Measurements from ENCODE around the gene NFS1.

NFS1 gene

DNA sequence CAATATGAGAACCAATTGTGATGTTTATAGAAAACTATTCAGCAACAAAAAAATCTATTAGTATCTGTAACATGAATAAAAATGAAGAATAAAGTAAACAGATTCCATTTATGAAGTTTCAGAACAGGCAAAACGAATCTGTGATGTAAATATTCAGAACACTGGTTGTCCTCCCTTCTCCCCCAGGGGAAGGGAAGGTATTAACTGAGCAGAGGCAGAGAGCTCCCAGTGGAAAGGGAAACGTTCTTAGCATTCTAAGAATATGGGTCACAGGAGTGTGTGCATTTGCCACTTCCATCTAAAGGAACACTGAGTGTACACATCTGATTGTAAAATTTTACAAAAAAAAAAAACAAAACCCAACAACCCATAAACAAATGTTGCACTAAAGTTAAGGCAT is 60.4 kb downstream of the NFS1 start:
- Histone ChIP-seq H3K27ac (ENCODE audit: low read length) (no peak overlapping the region), H3K27me3 (replicated peaks; ENCODE audit: insufficient read depth, low read length) (no peaks in the 10 kb centered on the region), H2AFZ (ENCODE audit: low read length) (no peak overlapping the region), H3F3A (ENCODE audit: insufficient read depth, low read length) (no peaks in the 10 kb centered on the region), H3K9me2 (replicated peaks; ENCODE audit: insufficient read depth, low read length) (no peaks in the 10 kb centered on the region), H3K9me3 (replicated peaks; ENCODE audit: insufficient read depth, low read length) (no peaks in the 10 kb centered on the region), H3K4me1 (ENCODE audit: low read length) (no peaks in the 10 kb centered on the region), H3K9ac (ENCODE audit: low read length) (no peak overlapping the region), H4K20me1 (ENCODE audit: insufficient read depth, low read length) (no peaks in the 10 kb centered on the region), H3K4me2 (ENCODE audit: low read depth, low read length) (no peak overlapping the region), H3K4me3 (ENCODE audit: low read length) (no peak overlapping the region), H3K79me2 (ENCODE audit: low read length) (peaks cover 15% of the 10 kb centered on the region), H3K36me3 (replicated peaks; ENCODE audit: insufficient read depth, low read length) (no peaks in the 10 kb centered on the region)
- TF ChIP-seq CTCF (IDR thresholded peaks at IDR 0.05; ENCODE audit: low read length): no peak
- TF ChIP-seq EZH2 (optimal IDR thresholded peaks at IDR 0.05; ENCODE audit: low read depth, low read length): no peak
- DNase-seq: no peak

DNA sequence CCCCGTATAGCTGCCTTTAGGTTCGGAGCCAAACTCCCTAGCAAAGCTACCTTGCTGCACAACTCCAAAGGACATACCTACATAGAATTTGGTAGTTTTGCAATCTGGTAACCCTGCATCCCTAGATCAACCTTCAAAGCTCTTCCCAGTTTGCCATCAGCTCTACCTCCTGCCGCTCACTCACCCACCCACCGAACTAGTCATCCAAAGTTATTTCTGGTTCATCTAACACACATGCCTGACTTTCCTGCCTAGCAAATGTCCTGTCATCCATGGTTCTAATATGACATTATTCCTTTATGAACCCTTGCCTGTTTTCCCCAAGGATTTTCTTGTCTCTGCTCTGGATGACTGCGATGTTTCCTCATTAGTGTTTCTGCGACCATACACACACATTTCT is 61.9 kb downstream of the NFS1 start:
- Histone ChIP-seq H3K4me1 (ENCODE audit: low read length) (no peaks in the 10 kb centered on the region), H3K4me2 (ENCODE audit: low read depth, low read length) (no peak overlapping the region), H4K20me1 (ENCODE audit: insufficient read depth, low read length) (no peaks in the 10 kb centered on the region), H3K4me3 (ENCODE audit: low read length) (no peak overlapping the region), H3K27me3 (replicated peaks; ENCODE audit: insufficient read depth, low read length) (no peaks in the 10 kb centered on the region), H3F3A (ENCODE audit: insufficient read depth, low read length) (no peaks in the 10 kb centered on the region), H3K9me3 (replicated peaks; ENCODE audit: insufficient read depth, low read length) (no peaks in the 10 kb centered on the region), H3K9ac (ENCODE audit: low read length) (no peak overlapping the region), H3K27ac (ENCODE audit: low read length) (no peak overlapping the region), H2AFZ (ENCODE audit: low read length) (no peak overlapping the region), H3K79me2 (ENCODE audit: low read length) (peaks cover 13% of the 10 kb centered on the region), H3K9me2 (replicated peaks; ENCODE audit: insufficient read depth, low read length) (no peaks in the 10 kb centered on the region), H3K36me3 (replicated peaks; ENCODE audit: insufficient read depth, low read length) (no peaks in the 10 kb centered on the region)
- TF ChIP-seq EZH2phosphoT487 (IDR thresholded peaks at IDR 0.05; ENCODE audit: low read length): no peak
- no peak for TF ChIP-seq CTCF (IDR thresholded peaks at IDR 0.05; ENCODE audit: low read length)
- no peak for TF ChIP-seq EZH2 (optimal IDR thresholded peaks at IDR 0.05; ENCODE audit: low read depth, low read length)
- no peak for DNase-seq

DNA sequence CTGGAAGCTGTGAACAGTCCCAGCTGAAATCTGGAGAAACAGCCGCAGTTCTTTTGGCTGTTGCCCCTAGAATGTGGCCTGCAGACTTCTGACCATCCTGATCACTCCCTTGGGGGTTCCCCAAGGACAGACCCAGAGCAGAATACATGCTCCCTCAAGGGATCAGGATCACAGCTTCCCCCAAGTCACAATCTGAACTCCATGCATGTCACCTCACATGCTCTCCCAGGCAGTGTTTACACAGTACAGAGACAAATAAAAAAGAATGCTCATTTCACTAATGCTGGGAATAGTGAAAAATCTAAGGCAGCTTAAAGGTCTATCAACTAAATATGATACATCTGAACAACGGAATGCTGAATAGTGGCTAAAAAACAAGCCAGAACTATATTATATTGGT is 63.1 kb downstream of the NFS1 start:
- H3K9me3 ChIP-seq (replicated peaks; ENCODE audit: insufficient read depth, low read length): no peaks in the 10 kb centered on the region
- no peaks in the 10 kb centered on the region for H3K27me3 ChIP-seq (replicated peaks; ENCODE audit: insufficient read depth, low read length)
- H2AFZ ChIP-seq (ENCODE audit: low read length): no peak overlapping the region
- no peak overlapping the region for H3K4me2 ChIP-seq (ENCODE audit: low read depth, low read length)
- H3K79me2 ChIP-seq (ENCODE audit: low read length): peaks cover 13% of the 10 kb centered on the region
- H4K20me1 ChIP-seq (ENCODE audit: insufficient read depth, low read length): no peaks in the 10 kb centered on the region
- H3K9me2 ChIP-seq (replicated peaks; ENCODE audit: insufficient read depth, low read length): no peaks in the 10 kb centered on the region
- H3K4me1 ChIP-seq (ENCODE audit: low read length): no peaks in the 10 kb centered on the region
- TF ChIP-seq EZH2 (optimal IDR thresholded peaks at IDR 0.05; ENCODE audit: low read depth, low read length) (no peak), CTCF (IDR thresholded peaks at IDR 0.05; ENCODE audit: low read length) (no peak), EZH2phosphoT487 (IDR thresholded peaks at IDR 0.05; ENCODE audit: low read length) (no peak)
- DNase-seq: no peak
- H3K4me3 ChIP-seq (ENCODE audit: low read length): no peak overlapping the region
- no peaks in the 10 kb centered on the region for H3K36me3 ChIP-seq (replicated peaks; ENCODE audit: insufficient read depth, low read length)
- H3K27ac ChIP-seq (ENCODE audit: low read length): no peak overlapping the region
- no peak overlapping the region for H3K9ac ChIP-seq (ENCODE audit: low read length)
- H3F3A ChIP-seq (ENCODE audit: insufficient read depth, low read length): no peaks in the 10 kb centered on the region
